Mucosa of gallbladder (tissue), 1 donor: ENCODE data around the gene PFN3. TPM values are rescaled to one million over a fixed set of nuclear protein-coding genes. Genes with fewer than 3 reads are reported as not detected.
A peak's percentile ranks its signal among the peaks of the same experiment; 100 is the strongest.
"Not testable (repeated sequence)": the region's sequence is repeated elsewhere in the genome, so short reads cannot be mapped to it uniquely, and the experiment has no call there.

Experiments used
- DNase-seq: peaks from one replicate; pipeline ENCODE4 v3.0.0-alpha.2; 2020; ENCODE audit warnings: low spot score
- total RNA-seq: library from RNA; stranded (reverse); gene quantifications from one replicate; pipeline ENCODE4 v1.2.1, GENCODE V29; 2021
- donor health status: DM: no; HTN: no; CAD: no.

PFN3 gene
- total RNA-seq, 1 donor from 2014 or later, result not detected

DNA sequence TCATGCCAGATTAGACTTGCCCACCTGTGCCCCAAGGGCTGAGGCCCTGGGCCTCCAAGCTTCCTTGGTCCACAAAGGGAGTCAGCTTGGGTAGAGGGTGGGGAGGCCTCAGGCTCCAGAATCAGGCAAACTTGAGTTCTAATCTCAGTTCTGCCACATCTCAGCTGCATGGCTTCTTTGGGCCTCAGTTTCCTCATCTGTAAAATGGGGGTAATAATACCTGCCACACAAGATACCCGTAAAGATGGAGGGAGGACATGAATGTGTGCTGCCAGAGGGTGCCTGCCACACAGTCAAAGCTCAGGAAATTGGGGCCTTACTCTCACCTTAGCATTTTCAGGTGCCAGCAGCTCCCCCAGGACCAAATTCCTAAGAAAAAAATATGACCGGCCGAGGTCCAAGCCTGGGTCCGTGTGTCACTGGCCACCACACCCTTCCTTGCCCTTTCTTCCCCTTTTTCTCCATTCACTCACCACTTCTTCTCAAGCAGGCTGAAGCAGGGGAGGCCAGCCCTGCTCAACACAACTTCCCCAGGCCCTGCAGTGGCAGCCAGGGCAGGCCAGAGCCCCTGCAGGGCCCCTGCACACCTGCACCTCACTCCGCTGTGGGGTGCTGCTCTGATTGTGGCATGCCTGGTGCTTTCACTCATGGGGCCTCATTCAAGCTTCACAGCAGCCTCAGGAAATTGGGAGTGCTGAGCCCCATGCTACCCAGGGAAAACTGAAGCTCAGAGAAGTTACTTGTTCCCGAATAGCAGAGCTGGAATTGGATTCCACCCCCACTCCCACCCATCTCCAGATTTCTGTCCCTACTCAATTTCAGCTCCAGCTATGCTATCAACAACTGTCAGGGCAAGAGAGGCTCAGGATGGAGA lies 38.8 kb downstream of the PFN3 start:
- DNase-seq, result no peak

DNA sequence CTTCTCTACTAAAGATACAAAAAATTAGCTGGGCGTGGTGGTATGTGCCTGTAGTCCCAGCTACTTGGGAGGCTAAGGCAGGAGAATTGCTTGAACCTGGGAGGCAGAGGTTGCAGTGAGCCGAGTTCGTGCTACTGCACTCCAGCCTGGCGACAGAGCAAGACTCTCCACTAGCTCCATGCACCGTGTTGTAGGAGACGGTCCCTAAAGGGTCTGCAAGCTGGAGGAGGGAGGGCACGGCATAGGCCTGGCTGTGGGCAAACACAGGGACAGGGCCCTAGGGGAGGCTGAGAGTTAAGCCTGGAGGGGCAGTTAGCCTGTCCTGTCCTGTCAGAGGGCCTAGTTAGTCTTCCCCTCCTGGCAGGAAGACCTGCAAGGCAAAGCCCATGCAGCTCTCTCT lies 39.7 kb downstream of the PFN3 start:
- DNase-seq, result not testable (repeated sequence)

DNA sequence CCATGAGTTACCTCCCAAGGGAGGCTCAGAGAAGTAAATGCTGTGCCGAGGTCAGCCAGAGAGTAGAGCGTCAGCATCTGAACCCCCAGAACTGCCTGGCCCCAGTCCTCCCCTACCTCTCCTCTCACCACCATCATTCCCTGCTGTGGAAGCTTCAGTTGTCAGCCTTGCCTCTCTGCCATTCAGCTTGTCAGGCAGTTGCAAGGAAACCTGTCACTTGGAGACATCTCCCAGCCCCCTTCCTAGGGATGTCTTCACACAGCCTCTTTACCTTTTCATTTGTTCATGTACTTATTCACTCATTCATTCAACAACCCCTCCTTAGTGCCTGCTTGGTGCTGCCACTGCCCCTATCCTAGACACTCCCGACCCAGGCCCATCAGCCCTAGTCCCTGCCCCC lies 40.6 kb downstream of the PFN3 start:
- no peak for DNase-seq

DNA sequence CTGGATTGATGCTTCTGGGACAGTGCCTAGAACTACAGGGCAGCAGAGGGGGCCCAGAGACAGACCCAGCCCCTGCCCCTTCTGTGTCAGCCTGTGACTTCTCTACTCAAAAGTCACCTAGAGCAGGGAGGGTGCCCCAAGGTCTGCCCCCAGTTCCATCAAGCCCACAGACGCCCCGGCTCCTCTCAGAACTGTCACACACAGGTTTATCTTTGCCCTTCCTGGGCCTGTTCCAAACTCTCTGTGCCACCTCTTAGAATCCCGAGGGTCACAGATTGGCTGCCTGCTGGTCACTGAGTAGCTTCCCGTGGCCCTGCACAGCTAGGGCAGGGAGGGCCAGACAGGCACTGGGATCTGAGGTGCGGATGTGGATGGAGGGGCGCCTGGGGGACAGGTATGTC lies 41.0 kb downstream of the PFN3 start:
- DNase-seq, result no peak

DNA sequence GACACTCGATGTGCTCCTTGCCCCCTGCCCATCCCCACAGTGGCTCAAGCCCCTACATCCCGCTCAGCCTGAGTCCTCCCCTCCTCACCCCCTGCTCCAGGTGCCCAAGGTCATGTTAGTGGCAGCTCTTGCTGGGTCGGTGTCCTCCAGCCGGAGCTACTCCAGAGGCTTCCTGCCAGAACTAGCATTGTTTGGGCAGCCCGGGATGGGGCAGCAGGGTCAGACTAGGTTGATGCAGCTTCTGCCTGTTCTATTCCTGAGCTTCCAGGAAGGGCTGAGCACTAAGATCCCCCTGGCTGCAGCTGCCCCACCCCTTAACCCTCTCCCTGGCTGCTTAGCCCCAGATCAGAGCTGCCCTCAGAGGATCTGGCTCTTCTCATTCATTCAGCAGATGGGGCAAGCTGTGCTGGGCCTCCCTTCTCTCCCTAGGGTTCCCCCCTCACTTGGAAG lies 42.1 kb downstream of the PFN3 start:
- DNase-seq, result no peak

DNA sequence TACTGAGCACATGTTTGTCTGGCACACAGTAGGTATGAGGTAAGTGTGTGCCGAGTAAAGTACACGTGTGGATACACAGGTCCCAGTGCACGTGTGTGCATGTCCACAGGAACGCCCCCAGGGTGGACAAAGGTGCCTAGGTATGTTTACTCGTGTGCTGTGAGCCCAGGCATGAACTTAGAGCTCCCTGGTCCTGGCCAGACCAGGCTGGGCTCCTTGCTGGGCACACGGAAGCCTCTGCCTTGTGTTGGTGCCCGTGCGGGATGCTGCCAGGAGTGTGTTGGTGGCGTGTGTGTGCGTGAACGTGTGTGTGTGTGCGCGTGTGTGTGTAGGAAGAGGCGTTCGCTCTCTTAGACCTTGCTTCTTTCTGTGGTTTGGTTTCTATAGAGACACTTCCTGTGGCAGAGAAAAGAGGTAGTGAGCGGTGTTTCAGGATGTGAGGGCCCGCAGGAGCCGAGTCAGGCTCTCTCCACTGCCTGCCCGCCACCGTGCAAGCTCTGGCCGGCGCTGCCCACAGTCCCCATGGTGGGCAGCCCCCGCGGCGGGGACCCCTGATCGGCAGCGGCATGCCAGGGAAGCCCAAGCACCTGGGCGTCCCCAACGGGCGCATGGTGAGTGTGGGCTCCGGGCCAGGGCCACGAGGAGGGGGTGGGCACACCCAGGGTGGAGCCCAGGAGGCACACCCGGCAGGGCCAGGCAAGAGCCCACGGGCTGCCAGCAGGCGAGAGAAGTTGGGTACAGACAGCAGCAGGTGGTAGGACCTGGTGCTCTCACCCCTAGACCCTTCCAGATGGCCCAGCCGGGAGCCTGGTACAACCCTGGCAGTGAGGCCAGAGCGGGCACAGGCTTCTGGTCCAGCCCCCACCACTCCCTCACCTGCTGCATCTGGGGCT lies 42.8 kb downstream of the PFN3 start, which contains the start of gene RGS14:
TSS of gene RGS14 (plus strand) at position 466 of the 893 bp plus-strand sequence. CDS start at position 567, 101 bp downstream.
- no peak for DNase-seq

DNA sequence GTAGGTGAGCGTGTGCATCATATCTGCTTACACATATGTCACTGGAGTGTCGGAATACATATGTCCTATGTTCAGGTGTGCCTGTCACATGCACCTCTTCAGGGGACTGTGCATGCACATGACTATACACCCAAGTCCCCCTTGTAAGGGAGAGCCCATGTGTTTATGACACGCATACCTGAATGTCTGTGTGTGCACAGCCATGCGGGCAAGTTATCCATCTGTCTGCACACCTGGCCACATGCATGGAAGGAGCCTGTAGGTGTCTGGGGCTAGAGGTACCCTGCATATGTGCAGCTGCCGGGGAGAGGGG lies 43.4 kb downstream of the PFN3 start:
- DNase-seq, result no peak

DNA sequence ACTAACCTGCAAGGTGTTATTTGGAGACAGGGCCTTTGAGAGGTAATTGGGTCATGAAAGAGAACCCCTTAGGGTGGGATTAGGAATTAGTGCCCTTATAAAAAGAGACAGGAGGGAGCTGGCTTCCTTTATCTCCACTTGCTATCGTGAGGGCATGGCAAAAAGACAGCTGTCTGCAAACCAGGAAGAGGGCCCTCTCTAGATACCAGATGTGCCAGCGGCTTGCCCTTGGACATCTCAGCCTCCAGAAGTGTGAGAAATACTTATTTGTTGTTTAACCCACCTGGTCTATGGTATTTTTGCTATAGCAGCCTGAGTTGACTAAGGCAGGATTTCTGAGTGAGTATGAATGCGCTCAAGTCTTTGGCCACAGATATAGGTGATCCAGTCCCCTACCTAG lies 43.7 kb downstream of the PFN3 start:
- DNase-seq, result no peak

DNA sequence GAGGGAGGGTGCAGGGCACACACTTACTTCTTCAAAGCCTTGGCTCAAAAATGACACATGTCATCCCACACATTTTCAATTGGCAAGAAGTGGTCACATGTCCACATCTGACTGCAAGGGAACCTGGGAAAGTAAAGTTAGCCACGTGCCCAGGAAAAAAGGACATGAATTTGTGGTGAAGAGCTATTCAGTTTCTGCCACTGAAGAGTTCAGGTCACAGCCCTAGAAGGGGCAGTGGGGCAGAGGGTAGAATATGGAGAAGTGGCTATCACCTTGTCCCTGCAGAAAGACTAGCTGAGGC lies 44.6 kb downstream of the PFN3 start:
- DNase-seq, result no peak

DNA sequence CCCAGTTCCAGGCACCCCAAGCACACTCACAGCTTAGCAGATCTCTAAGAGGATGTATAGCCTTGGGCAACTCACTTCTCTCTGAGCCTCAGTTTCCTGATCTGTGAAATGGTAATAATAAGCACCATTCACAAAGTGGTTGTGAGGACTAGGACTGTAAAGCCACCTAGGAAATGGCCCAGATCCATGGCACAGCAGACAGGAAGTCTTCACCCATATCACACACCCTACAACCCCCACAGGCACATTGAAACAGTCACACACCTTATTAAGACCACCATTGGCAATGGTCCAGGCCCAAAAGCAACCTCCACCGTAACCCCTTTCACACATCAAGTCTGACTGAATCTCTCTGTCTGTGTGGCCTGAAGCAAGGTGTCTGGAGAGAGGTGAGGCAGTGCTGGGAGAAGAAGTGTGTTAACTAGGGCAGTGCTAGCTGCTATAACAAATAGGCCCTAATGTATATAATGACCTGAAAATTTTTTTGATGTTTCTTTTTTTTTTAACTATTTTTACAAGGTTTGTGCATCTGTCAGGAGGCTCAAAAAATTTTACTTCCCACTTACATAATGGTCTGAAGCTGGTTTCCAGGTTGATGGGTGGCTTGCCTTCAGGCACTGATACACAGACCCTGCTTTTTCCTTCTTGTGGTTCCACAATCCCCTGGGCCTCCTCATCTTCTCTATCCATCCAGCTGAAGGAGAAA lies 45.1 kb downstream of the PFN3 start:
- DNase-seq, result no peak

DNA sequence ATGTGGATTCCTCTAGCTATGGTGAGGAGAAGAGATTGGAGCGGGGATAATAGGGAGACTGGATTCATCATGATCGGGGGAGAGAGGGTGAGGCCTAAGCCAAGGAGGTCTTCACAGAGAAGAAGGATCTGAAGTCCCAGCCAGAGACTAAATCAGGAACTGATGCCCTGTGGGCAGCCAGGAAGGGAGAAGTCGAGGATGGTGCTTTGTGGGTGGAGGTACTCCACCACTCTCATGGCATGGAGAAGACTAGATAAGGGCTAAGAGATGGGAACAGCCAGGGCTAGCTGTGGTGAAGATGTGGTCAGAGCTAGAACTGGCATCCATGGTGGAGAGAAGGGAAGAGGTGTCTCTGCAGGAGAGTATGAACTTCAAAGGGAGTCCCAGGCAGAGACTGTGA lies 45.8 kb downstream of the PFN3 start:
- no peak for DNase-seq

DNA sequence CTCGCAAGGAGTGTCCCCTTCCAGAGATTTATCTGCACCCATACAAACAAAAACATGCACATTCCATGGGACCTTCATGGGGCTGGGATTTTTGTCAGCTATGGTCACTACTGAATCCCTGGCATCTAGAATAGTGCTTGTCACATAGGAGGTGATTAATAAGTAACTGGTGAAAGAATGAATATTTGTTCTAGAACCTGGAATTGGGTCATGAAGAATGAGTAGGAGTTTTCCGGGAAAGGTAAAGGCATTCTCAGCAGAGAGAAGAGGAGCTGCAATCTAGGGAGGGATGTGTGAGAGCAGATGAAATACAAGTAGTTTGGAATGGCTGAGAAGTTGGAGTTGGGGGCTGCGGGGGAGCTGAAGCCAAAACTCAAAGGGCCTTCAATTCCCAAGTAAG lies 46.2 kb downstream of the PFN3 start:
- no peak for DNase-seq

DNA sequence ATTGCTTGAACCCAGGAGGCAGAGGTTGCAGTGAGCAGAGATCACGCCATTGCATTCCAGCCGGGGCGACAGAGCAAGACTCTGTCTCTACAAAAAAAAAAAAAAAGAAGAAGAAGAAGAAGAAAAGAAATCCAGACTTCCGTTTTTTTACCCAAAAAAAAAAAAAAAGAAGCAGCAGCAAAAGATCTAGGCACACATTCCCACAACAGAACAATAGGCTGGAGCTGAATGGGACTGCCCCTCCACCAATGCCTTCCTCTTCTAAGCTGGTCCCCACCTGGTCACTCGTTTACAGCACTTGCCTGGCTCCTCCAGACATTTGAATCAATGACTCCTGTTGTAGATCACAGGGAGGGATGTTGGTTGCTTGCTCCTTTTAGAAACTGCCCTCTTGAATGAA lies 47.4 kb downstream of the PFN3 start:
- DNase-seq, result no peak

DNA sequence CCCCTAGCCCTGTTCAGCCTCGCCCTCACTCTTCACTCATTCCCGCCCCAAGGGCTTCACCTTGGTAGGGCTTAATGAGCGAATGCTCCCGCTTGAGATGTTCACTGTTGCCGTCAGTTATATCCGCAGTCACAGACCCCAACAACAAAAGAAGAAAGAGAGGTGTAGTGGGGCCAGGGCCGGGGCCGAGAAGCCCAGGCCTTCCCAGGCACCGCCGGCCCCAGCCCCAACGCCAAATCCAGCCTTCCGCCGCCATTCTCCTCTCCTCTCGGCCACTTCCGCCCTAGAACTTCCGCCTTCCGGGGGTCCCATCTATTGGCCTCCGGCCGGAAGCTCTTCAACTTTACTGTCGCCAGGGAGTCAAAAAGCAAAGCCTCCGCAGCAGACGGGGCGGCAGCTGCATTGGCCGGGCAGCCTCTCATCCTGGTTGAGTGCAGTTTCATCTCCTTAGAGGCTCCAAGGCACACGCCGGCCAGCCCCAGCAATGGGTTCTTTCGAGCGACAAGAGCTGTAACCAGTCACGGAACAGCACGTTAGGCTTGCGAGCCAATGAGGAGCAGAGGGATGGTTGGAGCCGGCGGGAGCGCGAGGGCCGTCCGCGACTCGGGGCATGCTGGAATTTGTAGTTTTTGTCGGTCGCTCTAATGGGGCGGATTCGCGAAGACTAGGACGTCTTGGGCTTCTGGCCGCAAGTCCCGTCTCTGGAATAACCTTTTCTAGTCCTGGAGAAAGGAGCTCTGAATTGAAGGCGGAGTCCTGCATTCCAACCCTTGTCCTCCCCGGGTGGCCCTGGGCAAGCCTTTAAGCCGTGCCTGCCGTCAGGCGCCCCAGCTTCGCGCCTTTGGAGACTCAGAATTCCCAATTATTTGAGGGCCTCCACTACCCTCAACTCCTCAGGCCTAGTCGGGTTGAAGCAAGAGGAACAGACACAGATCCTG lies 48.8 kb downstream of the PFN3 start, which contains the start of gene LMAN2:
TSS of gene LMAN2 (minus strand) at position 277 of the 938 bp plus-strand sequence. CDS start at position 256, 21 bp downstream.
- DNase-seq, result peak; percentile 95

DNA sequence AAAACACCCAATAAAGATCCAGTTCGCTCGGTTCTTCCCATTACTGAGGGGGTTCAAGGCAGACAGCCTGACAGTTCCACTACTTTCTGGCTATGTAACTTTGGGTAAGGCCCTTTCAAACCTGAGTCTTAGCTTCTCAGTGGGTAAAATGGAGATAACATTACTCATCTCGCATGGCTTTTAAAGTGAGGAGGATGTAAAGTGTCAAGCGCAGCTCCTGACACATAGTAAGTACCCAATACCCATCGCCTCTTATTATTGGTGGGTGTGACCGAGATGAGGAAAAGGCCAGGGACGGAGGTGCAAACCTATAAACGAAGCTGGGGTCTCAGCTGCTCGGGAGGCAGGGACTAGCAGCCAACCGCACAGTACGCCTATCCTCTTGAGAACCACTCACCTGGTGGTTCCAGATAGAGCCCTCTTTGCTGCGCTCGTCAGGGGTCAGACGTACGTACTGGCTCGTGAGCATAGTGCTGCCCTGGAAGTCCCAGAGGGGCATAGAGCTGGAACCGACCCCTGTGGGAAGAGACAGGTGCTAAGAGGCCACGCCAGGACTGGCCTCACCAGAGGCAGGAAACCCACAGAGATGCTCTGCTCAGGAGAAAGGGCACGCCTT lies 49.6 kb downstream of the PFN3 start:
- no peak for DNase-seq

Other genes starting within 250 kb of the PFN3 start
- gene RAB24, start 96.9 kb downstream of the PFN3 start, total RNA-seq, result 61.0 TPM
- 106 TPM for gene PRELID1, start 96.9 kb downstream of the PFN3 start, total RNA-seq
- gene MXD3, start 88.8 kb downstream of the PFN3 start, total RNA-seq, result 9.7 TPM
- 184 TPM for gene LMAN2, start 49.0 kb downstream of the PFN3 start, total RNA-seq
- 46.3 TPM for gene RGS14, start 42.7 kb downstream of the PFN3 start, total RNA-seq
- 0.06 TPM for gene SLC34A1, start 16.2 kb downstream of the PFN3 start, total RNA-seq
- gene F12, start 8.9 kb upstream of the PFN3 start, total RNA-seq, result 15.3 TPM
- 39.5 TPM for gene GRK6, start 26.0 kb upstream of the PFN3 start, total RNA-seq
- gene PRR7, start 46.2 kb upstream of the PFN3 start, total RNA-seq, result 7.8 TPM
- 89.0 TPM for gene DBN1, start 73.0 kb upstream of the PFN3 start, total RNA-seq
- gene PDLIM7, start 96.9 kb upstream of the PFN3 start, total RNA-seq, result 227 TPM
- gene DOK3, start 109.2 kb upstream of the PFN3 start, total RNA-seq, result 12.8 TPM
- gene DDX41, start 116.3 kb upstream of the PFN3 start, total RNA-seq, result 84.8 TPM
- gene FAM193B, start 153.9 kb upstream of the PFN3 start, total RNA-seq, result 98.1 TPM
- 155 TPM for gene TMED9, start 191.5 kb upstream of the PFN3 start, total RNA-seq
- gene B4GALT7, start 199.5 kb upstream of the PFN3 start, total RNA-seq, result 36.1 TPM